GM12872 (cell line): ENCODE data around the gene SNAP25.

Experiments used
- TF ChIP-seq, protein P1 (sequence below): IDR thresholded peaks from 3 replicates; pipeline ENCODE4 v1.5.1; 2011; ENCODE audit warnings: low read depth, mild to moderate bottlenecking, low read length, moderate library complexity; ENCODE audit not compliant: insufficient read depth

Gene SNAP25

DNA sequence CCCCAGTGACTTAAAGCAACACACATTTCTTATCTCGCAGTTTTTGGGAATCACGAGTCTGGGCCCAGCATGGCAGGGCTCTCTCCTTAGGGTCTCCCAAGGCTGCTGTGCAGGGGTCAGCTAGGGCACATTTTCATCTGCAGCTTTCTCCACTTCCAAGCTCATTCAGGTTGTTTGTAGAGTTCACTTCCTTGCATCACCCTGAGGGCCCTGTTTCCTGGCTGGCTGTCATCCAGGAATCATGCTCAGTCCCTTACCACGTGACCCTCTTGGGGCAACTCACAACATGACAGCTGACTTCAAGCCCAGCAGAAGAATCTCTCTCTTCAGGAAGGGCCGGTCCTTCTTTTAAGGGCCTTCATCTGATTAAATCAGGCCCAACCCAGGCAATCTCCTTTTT, 21.3 kb downstream of the SNAP25 start:
- TF ChIP-seq, protein P1, sequence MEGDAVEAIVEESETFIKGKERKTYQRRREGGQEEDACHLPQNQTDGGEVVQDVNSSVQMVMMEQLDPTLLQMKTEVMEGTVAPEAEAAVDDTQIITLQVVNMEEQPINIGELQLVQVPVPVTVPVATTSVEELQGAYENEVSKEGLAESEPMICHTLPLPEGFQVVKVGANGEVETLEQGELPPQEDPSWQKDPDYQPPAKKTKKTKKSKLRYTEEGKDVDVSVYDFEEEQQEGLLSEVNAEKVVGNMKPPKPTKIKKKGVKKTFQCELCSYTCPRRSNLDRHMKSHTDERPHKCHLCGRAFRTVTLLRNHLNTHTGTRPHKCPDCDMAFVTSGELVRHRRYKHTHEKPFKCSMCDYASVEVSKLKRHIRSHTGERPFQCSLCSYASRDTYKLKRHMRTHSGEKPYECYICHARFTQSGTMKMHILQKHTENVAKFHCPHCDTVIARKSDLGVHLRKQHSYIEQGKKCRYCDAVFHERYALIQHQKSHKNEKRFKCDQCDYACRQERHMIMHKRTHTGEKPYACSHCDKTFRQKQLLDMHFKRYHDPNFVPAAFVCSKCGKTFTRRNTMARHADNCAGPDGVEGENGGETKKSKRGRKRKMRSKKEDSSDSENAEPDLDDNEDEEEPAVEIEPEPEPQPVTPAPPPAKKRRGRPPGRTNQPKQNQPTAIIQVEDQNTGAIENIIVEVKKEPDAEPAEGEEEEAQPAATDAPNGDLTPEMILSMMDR, result no peak

DNA sequence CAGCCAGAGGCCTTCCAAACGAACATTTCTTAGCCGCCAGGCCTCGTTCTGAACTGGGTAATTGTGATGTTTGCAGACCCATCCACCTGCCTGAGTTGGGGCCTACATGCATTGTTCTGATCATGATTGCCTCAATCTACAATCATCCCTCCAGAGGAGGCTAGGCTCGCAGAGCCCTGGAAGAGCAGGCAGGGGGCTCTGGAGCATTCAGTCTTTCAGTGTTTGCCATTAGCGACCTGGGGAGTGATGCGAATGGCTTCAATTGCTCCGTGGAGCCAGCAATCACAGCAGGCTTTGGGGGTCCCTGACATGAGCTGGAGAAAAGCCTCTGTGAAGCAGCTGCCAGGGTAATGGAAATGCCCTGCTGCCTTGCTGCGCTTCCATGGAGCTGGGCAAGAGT, 22.0 kb downstream of the SNAP25 start:
- TF ChIP-seq, protein P1, result no peak

DNA sequence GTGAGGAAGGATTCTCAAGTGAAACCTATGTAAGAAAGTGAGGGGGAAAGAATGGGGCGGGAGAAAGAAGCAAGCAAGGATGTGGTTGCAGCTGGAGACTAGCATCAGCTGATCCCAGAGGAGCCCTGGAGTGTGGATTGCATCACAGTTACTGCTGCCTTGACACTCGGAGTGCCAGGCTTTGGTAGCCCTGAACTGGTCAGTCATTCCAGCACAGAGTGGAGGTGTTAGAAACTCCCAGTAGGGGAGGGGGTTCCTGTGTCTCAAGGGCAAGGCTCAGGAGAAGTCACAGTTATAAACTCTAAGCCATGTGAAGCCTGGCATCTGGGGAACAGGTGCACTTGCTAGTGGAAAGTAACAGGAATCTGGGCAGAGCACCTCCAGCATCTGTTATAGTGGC, 23.5 kb downstream of the SNAP25 start:
- TF ChIP-seq, protein P1, result no peak

DNA sequence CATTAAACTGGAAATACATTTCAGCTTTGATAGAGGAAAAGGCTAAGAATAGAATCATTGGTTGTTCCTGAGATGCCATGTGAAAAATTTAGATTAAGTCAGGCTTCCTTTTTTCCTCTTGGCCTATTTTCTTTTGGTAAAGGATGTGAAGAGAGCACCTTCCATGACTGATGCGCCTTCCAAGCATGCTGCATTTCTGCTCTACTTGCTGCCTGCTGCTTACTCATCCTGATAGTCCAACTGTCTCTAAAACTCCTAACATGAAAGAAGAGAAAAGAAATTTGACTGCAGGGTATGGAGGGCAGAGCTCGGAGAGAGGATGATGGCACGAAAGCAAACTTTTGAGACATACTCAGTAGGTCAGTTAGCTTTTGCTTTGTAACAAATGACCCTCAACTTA, 28.8 kb downstream of the SNAP25 start:
- TF ChIP-seq, protein P1, result no peak

DNA sequence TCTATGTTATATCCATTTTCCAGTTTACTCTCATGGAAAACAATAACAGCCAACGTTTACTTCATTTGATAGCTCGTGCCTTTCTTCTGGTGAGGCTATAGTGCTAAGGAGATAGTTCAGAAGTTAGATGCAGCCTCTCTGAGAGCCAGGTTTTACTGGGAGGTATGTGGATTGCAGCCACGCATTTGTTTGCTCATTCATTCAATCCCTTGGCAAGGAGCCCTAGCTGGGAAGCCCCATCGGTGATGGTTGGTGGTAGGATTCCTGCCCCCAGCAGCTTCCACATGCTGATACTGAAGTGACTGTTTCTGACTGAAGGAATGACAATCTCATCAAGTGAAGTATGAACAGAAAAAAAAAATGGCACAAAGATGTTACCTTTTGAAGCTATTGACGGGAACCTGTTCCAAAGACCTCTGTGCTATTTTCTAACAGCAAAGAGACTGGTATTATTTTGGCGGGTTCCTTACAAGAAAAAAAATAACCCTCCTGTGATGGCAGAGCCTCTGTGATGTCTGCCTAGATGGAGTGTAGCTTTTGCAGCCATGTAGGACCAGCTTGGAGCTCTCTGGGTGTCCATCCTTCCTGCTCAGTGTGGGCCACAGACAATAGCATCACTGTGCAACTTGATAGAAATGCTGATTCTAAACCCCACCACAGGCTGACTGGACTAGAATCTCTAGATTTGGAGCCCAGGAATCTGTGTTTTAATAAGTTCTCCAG, 30.6 kb downstream of the SNAP25 start:
- TF ChIP-seq, protein P1, result no peak

DNA sequence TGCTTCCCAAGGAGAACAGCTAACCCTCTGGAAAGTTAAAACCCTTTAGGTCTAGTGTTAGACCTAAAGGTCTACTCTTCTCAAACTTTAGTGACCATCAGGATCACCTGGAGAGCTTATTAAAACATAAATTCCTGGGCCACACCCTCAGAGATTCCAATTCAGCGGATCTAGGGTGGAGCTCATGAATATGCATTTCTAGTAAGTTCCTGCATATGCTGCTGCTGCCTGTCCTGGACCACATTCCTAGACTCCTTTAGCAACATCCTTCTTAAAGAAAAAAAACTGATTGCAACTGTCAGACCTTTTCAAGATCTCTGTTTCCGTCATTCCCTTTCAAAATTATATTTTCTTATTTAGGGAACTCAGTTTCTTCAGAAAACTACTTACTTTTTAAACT, 31.2 kb downstream of the SNAP25 start:
- TF ChIP-seq, protein P1, result no peak

DNA sequence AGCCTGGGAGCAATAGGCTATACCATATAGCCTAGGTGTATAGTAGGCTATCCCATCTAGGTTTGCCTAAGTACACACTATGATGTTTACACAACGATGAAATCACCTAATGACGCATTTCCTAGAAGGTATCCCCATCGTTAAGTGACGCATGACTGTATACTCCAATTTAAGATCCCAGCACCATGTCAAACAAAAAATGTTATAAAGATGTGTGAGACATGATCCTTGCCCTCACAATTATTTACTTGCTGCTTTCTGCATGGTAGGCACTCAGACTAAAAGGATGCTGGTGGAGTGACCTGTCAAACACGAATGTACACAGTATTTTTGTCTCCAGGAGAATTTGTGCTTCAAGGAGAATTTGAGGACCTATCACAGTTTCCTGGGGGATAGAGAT, 32.3 kb downstream of the SNAP25 start:
- TF ChIP-seq, protein P1, result no peak
